ENCODE measurements around the gene UAP1L1.

The UAP1L1 gene

DNA sequence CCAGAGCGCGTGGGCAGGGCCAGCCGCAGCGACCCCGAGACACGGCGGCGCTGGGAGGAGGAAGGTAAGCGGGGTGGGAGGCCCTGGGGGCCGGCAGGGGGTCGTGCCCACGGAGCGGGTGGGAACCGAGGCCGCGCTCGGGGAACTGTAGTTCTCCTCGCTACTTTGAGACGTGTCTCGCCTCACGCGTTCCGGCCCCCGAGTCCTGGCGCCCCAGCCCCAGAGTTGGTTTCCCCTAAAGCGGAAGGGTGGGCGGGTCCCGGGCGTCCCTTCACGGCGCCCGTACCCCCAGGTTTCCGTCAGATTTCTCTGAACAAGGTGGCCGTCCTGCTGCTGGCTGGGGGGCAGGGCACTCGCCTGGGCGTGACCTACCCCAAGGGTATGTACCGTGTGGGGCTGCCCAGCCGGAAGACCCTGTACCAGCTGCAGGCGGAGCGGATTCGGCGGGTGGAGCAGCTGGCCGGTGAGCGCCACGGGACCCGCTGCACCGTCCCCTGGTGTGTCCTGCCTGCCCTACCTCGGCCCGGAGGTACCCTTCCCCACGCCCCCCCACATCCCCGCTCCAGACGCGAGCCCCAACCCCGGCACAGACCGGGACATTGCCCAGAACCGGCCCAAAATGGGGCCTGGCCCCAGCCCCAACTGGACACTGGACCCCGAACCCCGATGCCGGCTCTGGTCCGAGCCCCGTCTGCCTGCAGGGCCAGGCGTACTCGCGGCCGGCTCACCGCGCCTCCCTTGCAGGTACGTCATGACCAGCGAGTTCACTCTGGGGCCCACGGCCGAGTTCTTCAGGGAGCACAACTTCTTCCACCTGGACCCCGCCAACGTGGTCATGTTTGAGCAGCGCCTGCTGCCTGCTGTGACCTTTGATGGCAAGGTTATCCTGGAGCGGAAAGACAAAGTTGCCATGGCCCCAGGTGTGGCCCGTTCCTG is 709 bp downstream of the UAP1L1 start:
- DNase-seq: peak; percentile 22

DNA sequence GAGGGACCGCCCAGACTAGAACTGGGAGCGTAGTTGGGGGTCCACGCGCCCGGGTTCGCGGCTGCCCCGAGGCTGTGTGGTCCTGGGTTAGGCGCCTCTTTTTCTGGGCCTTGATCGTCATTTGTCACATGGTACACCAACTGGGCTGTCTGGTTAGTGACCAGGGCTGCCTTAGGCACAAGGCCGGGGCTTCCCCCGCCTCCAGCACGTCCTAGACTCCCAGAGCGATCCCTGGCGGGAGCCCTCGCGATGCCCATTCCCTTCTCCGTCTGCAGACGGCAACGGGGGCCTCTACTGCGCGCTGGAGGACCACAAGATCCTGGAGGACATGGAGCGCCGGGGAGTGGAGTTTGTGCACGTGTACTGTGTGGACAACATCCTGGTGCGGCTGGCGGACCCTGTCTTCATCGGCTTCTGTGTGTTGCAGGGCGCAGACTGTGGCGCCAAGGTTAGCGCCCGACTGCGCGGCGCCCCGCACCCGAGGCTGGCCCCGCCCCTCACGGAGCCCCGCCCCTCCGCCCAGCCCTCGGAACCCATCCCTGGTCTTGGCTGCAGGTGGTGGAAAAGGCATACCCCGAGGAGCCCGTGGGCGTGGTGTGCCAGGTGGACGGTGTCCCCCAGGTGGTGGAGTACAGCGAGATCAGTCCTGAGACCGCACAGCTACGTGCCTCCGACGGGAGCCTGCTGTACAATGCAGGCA is 1.5 kb downstream of the UAP1L1 start:
- DNase-seq: no peak

DNA sequence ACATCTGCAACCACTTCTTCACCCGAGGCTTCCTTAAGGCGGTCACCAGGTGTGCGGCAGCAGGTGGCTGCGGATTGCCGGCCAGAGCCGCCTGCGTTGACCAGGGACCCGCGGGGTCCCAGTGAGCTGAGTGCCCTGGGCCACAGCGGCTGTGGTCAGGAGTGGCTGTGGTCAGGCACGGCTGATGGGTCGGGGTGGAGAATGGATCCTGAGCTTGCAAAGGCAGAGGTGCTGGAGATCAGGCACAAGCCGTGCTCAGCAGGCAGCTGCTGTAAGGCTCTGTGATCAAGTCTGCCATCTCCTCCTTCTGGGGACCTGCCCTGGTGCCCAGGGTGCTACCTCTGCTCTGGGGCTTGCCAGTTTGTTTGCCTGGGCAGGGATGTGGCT is 2.1 kb downstream of the UAP1L1 start:
- DNase-seq: no peak

DNA sequence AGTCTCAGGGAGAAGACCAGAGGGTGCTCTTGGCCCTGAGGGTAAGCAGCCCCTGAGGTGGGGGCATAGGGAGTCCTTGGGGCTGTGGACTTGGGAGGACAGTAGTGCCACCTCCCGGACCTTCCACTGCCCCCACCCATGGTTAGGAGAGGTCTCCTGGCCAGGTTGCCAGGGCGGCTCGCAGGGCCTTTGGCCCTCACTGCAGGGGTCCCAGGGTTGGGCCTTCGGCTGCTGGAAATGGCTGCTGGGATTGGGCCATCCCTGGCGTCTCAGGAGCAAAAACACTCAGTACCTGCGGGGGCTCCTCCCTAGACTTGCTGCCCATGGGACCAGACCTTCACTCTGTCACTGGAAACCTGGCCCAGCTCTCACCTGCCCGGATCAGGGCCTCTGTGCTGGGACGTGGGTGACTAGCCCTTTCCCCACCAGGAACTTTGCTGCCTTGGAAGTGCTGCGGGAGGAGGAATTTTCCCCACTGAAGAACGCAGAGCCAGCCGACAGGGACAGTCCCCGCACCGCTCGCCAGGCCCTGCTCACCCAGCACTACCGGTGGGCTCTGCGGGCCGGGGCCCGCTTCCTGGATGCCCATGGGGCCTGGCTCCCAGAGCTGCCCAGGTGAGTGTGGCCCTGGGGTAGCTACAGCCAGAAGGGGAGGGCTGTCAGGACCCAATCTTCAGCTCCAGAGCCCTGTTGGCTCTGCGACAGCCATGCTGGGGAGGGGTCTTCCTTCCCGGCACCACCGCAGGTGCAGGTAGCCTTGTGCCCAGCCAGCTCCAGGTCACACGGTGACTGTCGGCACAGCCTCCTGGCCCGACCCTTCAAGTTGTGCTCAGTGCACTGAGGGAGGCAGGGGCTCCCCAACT is 3.2 kb downstream of the UAP1L1 start:
- no peak for DNase-seq

DNA sequence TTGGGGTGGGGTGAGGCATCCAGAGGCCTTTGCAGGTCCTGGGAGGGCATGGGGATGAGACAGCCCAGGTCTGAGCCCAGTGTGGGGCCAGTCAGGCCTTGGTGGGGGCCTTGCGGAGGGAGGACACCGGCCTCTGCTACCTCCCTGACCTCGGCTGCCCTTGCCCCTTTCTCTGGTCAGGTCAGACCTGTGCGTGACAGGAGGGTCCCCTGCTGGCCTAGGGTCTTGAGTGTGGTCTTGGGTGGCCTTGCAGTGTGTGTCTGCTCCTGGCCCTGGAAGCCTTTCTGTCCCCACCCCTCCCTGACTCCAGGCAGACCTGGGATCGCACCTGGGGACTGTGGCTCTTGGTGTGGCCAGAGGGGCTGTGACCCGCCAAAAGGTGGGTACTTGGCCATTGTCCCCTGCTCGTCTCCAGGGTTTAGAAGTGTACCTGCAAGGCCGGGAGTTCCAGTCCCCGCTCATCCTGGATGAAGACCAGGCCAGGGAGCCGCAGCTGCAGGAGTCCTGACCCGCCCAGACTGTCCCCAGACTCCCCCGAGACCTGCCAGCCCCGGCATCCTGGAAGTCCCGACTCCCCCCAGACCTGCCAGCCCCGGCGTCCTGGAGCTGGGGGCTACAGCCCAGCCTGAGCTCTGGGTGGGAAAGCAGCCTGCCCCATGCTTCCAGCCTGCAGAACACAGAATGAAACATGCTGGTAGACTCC is 5.1 kb downstream of the UAP1L1 start:
- DNase-seq: no peak

DNA sequence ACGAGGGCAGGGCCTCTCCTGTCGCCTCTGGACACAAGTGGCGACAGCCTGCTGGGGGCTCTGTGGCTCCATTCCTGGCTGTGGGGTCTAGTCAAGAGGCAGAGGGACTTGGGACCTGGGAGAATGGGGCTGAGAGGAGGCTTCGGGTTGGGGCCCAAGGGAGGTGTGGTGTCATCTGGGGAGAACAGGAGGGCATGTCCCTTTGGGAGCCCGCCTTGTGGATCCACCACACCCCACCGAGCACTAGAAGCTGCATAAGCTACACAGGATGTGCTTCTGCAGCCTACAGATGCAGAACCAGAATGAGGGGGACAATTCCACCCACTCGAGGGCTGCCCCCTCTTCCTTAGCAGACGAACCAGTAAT is 5.6 kb downstream of the UAP1L1 start:
- no peak for DNase-seq

DNA sequence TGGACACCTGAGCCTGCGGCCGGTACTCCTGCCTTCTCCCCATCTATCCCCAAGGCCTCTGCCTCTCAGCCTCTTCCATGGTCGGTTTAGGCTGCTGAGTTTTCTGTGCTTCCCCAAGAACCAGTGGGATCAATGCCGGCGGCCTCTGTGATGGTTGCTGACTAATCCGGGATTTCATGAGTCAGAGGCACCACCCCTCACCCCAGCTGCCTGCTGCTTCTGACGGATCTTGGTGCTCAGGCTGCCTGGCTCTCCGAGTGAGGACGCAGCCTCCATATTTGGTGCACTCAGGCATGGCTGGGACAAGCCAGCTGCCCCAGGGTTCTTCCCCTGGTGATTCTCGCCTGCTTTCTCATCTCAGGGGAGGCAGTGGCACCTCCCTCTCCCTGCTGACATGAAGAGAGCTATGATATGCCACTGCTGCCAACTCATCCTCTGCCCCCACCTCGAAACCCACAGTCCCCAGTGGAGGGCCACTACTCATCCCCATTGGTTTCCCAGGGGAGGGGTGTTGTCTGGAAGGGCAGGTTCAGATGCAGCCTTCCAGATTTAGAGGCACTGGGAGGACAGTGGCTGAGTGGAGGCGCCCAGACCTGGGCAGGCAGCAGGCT is 6.2 kb downstream of the UAP1L1 start:
- no peak for DNase-seq

DNA sequence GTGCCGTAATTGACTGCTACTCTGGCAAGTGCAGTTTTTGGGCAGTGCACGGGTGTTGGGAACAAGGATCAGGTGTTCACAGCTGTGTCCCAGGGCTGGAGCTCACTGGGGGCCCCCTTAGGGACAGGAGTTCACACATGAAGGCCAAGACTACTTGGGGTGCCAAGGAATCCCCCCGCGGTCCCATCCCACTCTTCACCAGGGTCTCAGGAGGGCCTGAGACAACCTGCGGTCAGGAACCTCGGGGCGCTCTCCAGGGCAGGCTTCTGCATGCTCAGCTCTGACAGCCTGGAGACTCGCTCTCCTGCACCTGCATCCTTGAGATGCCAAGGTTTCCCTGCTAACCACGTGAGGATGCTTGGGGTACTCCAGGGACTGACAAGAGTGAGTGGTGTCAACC is 7.2 kb downstream of the UAP1L1 start:
- no peak for DNase-seq

DNA sequence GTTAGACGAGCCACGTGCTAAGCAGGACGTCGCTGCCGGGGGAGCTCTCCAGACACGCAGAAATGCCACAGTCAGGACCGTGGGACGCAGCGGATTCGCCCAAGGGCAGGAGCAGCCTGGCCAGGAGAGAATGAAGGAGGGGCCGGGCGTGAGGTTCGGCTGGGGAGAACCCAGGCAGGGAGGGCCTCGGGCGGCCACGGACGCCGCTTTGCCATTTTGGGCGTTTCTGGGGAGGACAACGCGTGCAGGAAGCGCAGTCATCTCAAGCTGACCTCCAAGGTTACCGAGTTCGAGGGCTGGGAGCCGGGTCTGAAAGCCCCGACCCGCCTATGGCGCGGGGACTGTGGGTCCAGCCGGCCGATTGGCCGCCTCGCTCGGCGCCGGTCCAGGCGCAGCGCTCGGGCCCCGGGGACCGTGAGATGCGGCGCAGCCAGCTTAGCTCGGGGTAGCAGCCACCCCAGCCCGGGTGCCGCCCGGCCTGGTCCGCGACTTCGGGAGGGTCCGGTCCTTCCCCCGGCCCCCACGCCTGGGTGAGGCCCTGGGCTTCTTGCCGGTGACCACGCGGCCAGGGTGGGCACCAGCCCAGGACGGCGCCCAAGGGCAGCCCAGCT is 8.7 kb downstream of the UAP1L1 start:
- no peak for DNase-seq

DNA sequence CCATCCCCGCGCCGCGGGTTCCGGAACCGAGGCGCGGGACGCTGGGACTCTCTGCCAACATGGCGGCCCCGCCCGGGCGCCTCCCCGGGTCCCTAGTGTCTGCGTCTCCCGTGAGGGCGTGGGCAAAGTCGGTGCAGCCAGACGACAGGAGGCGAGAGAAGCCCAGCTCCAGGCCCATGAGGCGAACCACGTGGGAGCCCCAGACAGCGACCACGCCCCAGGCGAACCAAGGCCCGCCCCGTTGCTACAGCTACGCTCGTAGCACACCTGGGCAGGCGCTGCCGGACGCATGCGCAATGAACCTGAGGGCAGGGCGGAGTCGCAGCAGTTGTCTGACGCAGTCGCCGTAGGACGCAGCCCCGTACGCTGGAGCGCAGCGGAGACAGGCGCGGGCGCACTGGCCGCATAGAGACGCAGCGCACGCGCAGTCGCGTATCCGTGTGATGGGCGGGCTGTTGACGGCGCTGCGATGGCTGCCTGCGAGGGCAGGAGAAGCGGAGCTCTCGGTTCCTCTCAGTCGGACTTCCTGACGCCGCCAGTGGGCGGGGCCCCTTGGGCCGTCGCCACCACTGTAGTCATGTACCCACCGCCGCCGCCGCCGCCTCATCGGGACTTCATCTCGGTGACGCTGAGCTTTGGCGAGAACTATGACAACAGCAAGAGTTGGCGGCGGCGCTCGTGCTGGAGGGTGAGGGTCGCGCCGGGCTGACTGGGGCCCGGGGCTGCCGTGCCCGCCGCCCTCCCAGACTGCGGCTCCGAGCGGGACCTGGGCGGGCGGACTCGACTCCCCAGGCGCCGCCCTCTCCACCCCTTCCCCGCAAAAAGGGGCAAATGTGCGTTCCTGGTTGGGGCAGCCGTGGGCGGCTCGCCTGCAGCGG is 9.5 kb downstream of the UAP1L1 start, which contains the start of gene MAN1B1:
Gene MAN1B1 (plus strand): TSS at position 455 of the 878 bp plus-strand sequence. CDS start 15 bp downstream, at position 470.
- DNase-seq: peak; percentile 99

DNA sequence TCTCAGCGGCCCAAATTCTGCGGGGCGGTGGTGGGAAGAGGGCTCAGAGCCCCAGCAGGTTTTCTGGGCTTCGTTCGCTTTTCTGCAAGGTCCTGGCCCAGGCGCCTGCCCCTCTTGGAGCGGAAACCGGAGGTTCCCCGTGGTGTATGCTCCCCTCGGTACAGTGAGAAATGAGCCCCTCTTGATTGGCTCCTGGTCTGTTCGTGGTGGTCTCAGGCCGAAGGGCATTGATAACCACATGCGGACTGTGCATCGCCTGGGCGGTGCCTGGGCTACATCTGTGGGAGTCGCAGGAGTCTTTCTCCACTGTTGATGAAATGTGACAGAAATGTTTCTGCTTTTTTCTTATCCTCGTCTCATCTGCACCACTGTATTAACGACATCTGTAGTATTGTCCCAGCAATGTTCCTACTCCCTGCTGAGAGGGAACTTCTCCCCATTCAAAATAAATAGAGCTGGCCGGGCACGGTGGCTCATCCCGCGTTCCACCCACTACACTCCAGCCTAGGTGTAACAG is 10.2 kb downstream of the UAP1L1 start:
- DNase-seq: no peak

DNA sequence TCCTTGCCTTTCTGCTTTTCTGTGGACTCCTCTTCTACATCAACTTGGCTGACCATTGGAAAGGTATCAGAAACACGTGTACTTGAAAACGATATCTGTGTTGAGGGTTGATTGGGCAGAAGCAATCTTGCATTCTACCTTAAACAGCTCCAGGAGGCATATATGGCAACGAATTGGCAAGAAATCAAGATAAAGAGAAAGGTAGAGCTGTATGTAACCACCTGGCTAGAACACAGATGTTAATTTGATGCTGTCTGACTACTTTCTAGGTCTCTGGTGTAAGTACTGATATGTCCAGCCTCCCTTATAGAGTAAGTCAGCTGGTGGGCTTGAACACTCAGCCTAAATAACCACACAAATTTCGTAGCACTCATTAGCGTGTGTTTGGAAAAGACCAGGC is 10.8 kb downstream of the UAP1L1 start:
- DNase-seq: no peak

DNA sequence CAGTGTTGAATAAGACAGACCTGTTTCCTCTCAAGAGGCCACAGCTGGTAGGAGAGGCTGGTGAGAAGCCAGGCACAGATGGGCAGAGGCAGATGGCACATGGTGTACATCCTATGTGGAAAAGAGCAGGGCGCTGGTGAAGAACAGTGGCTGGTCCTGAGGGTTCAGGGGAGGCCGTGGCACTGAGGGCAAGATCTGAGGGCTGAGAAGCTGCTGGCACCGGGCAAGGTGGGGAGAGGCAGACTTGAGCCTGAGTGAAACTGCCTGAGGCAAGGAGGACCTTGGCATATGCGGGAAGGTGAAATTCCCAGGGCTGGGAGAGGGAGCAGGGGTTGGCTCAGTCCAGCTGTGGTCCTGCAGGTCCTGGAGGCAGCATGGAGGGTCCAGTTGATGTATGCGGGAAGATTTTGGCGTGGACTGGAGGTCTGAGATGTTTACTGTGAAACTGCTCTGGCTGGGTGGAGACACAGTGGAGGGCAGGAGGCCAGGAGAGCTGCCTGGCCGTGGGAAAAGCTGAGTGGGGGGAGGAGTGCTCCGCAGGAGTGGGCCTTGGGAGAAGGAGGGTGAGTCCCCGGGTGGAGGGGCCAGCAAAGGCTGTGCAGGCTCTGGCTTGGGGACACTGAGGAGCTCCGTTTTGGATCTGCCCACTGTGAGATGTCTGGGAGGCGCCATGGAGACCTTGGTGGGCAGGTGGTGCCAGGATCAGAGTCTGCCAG is 12.1 kb downstream of the UAP1L1 start:
- no peak for DNase-seq

DNA sequence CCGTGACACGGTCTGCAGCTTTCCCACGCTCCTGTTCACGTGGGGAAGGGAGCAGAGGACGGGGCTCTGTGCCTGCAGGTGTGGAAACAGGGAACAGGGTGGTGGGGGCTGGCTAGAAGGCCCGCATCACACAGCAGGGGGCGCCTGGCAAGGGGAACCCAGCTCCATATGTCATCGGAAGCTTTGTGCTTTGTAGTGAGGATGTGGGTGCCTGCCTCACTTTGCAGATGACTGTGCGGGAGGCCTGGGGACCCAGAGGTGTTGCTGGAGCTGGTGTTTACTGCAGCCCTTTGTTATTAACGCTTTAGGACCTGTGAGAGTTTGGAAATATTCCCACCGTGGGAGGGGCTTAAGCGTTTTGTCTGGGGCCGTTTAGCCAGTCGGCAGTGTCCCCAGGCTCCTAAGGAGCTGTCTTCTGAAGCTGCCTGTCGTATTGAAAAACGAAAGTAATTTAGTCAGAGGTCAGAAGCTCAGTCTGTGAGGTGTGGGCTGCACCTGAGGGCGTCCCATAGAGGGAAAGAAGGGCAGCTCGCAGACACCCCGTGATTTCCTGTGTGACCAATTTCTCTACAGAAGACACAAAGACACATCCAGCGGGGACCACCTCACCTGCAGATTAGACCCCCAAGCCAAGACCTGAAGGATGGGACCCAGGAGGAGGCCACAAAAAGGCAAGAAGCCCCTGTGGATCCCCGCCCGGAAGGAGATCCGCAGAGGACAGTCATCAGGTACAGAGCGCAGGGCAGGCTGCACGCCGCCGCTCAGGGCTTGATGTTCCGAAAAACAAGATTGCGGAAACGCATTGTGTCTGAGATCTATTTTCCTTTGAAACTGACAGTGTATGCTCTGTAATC is 18.6 kb downstream of the UAP1L1 start:
- peak; percentile 88 for DNase-seq

DNA sequence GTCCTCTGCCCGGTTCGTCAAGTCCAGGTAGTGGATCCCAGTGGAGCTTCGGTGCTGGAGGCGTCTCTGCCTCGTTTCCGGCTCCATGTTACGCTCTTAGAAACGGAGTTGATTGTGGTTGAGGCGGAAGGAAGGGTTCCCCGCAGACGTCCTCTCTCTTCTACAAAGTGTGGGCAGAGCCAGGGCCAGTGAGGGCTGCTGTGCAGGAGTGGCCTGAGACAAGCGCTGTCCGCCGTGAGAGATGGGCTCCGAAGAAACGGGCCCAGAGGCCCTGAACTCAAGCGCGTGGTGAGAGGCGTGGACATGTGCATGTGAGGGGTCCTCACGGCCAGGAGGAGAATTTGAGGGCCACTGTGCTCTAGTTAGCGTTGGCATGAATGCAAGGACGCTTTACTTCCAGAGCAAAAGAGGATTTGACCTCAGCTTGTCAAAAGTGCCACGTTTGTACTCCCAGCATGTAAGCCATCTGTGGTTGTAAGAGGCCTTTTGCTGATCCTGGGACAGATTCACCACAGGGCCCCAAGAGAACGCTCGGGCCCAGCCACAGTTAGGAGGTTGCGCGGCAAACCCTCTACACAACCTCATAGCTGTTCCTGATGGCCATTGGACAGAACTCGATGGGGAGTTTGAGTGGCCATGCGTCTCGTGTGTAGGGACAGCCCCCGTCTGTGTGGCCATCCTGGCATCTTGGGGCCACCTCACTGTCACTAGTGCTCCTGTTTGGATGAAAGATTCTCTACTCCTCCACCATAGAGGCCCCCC is 19.6 kb downstream of the UAP1L1 start:
- DNase-seq: no peak

DNA sequence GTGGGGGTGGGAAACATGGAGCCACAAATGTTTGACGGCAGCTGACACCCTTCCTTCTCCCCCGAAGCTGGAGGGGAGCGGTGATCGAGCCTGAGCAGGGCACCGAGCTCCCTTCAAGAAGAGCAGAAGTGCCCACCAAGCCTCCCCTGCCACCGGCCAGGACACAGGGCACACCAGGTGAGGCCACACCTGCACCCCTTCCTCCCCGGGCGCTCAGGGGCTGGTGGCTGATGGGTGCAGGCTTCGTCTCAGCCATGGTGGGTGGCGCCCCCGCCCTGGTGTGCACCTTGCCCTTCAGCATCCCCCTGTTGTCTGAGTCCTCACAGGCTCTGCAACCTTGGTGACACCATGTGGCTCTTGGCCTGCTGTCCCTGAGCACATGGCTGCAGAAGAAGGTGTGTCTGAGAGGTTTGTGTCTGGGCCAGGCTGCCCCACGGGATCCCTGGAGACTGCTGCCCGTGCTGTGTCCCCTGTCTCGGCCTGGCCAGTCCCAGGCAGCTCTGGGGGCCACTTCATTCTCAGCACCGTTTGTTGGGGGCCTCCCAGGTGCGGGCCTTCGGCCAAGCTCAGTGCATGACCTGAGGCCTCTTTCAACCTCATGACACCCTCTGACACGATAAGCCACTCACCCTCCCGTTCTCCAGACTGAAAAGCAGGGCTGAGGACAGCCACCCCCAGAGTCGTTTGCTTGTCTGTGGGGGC is 20.6 kb downstream of the UAP1L1 start:
- DNase-seq: no peak

DNA sequence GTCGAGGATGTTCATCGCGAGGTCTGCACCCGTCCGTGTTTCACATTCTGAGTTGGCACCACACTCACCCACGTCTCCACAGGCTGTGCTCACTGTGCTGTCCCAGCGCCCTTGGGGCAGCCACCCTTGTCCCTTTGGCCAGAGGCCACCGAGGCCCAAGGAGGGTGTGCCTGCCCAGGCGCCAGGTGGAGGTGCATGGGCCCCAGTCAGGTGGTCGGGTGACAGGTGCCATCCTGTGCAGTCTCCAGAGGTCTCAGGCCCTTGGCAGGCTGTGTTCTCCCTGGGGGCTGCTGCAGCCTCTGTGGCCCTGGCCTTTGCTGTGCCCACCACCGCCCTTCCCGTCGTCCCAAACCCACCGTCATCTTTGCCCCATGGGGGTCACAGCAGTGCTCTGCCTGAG is 21.9 kb downstream of the UAP1L1 start:
- no peak for DNase-seq

Data from CD4-positive, alpha-beta T cell treated with Interleukin-4 for 4 hours (primary cell).